ENCODE measurements around the gene MGLL.

DNA sequence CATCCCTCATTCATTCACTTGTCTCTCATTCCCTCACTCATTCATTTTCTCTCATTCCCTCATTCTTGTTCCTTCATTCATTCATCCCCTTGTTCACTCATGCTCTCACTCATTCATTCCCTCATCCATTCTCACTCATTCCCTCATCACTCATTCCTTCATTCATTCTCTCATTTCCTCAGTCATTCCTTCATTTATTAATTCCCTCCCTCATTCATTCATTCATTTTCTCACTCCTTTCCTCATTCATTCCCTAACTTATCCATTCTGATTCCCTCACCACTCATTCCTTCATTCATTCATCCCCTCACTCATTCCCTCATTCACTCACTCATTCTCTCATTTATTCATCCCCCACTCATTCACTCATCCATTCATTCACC lies 135.8 kb downstream of the MGLL start:
- TF ChIP-seq, protein P1, sequence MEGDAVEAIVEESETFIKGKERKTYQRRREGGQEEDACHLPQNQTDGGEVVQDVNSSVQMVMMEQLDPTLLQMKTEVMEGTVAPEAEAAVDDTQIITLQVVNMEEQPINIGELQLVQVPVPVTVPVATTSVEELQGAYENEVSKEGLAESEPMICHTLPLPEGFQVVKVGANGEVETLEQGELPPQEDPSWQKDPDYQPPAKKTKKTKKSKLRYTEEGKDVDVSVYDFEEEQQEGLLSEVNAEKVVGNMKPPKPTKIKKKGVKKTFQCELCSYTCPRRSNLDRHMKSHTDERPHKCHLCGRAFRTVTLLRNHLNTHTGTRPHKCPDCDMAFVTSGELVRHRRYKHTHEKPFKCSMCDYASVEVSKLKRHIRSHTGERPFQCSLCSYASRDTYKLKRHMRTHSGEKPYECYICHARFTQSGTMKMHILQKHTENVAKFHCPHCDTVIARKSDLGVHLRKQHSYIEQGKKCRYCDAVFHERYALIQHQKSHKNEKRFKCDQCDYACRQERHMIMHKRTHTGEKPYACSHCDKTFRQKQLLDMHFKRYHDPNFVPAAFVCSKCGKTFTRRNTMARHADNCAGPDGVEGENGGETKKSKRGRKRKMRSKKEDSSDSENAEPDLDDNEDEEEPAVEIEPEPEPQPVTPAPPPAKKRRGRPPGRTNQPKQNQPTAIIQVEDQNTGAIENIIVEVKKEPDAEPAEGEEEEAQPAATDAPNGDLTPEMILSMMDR (IDR thresholded peaks at IDR 0.05) = no peak
- TF ChIP-seq POLR2A (IDR thresholded peaks at IDR 0.05) = no peak

Measured in esophagus squamous epithelium (tissue), 4 donors.